Uterus (tissue), 2 donors: Measurements from ENCODE around the gene DLG1.

ENCODE experiments used
- POLR2A ChIP-seq, 2 donors: fragments of 450-650 bp; IDR thresholded peaks; one replicate each; pipeline ENCODE4 v1.6.1; 2016; ENCODE audit warnings: antibody characterized with exemption in 2 of 2, mild to moderate bottlenecking in 1 of 2, moderate library complexity in 1 of 2
- TF ChIP-seq, protein P1 (sequence below), 4 experiments: fragments of 200-600 bp in 2 of 4; fragments of 450-650 bp in 2 of 4; sonication (generic) in 2 of 4; IDR thresholded peaks; one replicate each; pipeline ENCODE4 v1.5.1; 2016 to 2019; ENCODE audit warnings: antibody characterized with exemption in 4 of 4, mild to moderate bottlenecking in 2 of 4, moderate library complexity in 1 of 4

GRCh38 chr3:197144188-197144587 is 154.2 kb downstream of the DLG1 start:
- TF ChIP-seq POLR2A (IDR thresholded peaks at IDR 0.05): no peak
- TF ChIP-seq, protein P1, sequence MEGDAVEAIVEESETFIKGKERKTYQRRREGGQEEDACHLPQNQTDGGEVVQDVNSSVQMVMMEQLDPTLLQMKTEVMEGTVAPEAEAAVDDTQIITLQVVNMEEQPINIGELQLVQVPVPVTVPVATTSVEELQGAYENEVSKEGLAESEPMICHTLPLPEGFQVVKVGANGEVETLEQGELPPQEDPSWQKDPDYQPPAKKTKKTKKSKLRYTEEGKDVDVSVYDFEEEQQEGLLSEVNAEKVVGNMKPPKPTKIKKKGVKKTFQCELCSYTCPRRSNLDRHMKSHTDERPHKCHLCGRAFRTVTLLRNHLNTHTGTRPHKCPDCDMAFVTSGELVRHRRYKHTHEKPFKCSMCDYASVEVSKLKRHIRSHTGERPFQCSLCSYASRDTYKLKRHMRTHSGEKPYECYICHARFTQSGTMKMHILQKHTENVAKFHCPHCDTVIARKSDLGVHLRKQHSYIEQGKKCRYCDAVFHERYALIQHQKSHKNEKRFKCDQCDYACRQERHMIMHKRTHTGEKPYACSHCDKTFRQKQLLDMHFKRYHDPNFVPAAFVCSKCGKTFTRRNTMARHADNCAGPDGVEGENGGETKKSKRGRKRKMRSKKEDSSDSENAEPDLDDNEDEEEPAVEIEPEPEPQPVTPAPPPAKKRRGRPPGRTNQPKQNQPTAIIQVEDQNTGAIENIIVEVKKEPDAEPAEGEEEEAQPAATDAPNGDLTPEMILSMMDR (IDR thresholded peaks at IDR 0.05): no peak
